RWPE2 (cell line): ENCODE measurements around the gene SLC22A17.

Experiments used
- ATAC-seq: fragments of 200-7000 bp; cut with Tn5 transposase; 3 replicates; pipeline ENCODE4 v1.9.1; 2021; ENCODE audit warnings: low read depth
- DNase-seq: peaks from one replicate; pipeline ENCODE4 v3.0.0-alpha.2; 2020; ENCODE audit warnings: low spot score
- H3K27ac ChIP-seq: fragments of 450-650 bp; 2 replicates; pipeline ENCODE4 v1.5.1; 2017; ENCODE audit warnings: mild to moderate bottlenecking; ENCODE audit not compliant: poor library complexity, severe bottlenecking
- H3K27me3 ChIP-seq: fragments of 250-450 bp; sonication (Bioruptor Pico); 2 replicates; pipeline ENCODE4 v1.5.1; 2021; ENCODE audit warnings: mild to moderate bottlenecking, moderate library complexity; ENCODE audit not compliant: insufficient read depth, poor library complexity, severe bottlenecking
- H3K36me3 ChIP-seq: fragments of 250-450 bp; sonication (Bioruptor Pico); 2 replicates; pipeline ENCODE4 v1.5.1; 2020; ENCODE audit warnings: low read depth, mild to moderate bottlenecking, moderate library complexity
- H3K4me1 ChIP-seq: fragments of 250-450 bp; sonication (Bioruptor Pico); 2 replicates; pipeline ENCODE4 v1.5.1; 2021; ENCODE audit warnings: mild to moderate bottlenecking, moderate library complexity; ENCODE audit not compliant: insufficient read depth, poor library complexity, severe bottlenecking
- H3K4me3 ChIP-seq: fragments of 250-450 bp; sonication (Bioruptor Pico); 2 replicates; pipeline ENCODE4 v1.5.1; 2021; ENCODE audit warnings: mild to moderate bottlenecking, moderate library complexity; ENCODE audit not compliant: severe bottlenecking
- H3K9me3 ChIP-seq: fragments of 250-450 bp; sonication (Bioruptor Pico); 2 replicates; pipeline ENCODE4 v1.5.1; 2021; ENCODE audit warnings: mild to moderate bottlenecking, moderate library complexity; ENCODE audit not compliant: severe bottlenecking
- TF ChIP-seq, protein P1 (sequence below): fragments of 450-650 bp; IDR thresholded peaks from one replicate; pipeline ENCODE4 v1.5.1; 2017; ENCODE audit warnings: mild to moderate bottlenecking, moderate library complexity; ENCODE audit not compliant: poor library complexity, severe bottlenecking

Gene SLC22A17

DNA sequence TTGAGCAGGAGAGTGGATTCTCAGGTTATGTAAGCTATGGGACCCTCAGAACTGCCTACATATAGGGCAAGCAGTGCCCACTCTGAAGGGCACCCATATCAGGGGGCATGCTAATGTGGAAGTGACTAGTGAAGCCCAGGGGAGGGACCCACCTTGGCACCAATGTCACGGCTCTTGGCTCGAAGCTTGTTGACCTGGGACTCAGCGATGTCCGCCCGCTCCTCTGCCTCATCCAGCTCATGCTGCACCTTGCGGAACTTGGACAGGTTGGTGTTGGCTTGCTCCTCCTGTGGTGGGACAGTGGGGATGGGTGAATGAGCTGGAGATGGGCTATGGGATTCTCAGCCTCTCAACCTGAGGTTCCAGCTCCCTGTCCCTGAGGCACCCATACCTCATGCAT is 29.6 kb upstream of the SLC22A17 start:
- no peaks in the 10 kb centered on the region for H3K4me1 ChIP-seq
- no peaks in the 10 kb centered on the region for H3K36me3 ChIP-seq
- ATAC-seq, result no peak
- no peak overlapping the region for H3K4me3 ChIP-seq
- H3K27me3 ChIP-seq, result no peaks in the 10 kb centered on the region
- TF ChIP-seq, protein P1, sequence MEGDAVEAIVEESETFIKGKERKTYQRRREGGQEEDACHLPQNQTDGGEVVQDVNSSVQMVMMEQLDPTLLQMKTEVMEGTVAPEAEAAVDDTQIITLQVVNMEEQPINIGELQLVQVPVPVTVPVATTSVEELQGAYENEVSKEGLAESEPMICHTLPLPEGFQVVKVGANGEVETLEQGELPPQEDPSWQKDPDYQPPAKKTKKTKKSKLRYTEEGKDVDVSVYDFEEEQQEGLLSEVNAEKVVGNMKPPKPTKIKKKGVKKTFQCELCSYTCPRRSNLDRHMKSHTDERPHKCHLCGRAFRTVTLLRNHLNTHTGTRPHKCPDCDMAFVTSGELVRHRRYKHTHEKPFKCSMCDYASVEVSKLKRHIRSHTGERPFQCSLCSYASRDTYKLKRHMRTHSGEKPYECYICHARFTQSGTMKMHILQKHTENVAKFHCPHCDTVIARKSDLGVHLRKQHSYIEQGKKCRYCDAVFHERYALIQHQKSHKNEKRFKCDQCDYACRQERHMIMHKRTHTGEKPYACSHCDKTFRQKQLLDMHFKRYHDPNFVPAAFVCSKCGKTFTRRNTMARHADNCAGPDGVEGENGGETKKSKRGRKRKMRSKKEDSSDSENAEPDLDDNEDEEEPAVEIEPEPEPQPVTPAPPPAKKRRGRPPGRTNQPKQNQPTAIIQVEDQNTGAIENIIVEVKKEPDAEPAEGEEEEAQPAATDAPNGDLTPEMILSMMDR, result no peak
- no peak for DNase-seq
- no peak overlapping the region for H3K27ac ChIP-seq
- no peaks in the 10 kb centered on the region for H3K9me3 ChIP-seq

DNA sequence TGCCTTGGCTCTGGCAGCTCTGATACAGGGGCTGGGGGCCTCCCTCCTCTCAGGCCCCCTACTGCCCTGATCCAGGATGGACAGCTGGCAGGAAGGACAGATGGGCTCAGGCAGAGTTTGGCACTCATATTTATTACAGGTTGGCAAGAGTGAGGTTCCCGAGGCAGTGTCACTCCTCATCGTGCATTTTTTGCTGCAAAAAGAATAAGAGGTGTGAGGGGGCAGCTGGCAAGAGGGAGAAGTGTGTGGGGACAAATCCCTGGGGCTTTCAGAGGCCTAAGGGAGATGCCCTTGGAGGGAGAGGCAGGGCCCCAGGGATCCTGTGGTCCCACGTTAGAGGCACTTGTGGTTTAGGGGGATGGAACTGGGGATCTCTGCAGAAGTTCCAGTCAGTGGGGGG is 29.2 kb upstream of the SLC22A17 start:
- TF ChIP-seq, protein P1, result no peak
- Histone ChIP-seq H3K9me3 (no peaks in the 10 kb centered on the region), H3K27ac (no peak overlapping the region), H3K4me3 (no peak overlapping the region), H3K27me3 (no peaks in the 10 kb centered on the region), H3K4me1 (no peaks in the 10 kb centered on the region), H3K36me3 (no peaks in the 10 kb centered on the region)
- DNase-seq, result no peak
- ATAC-seq, result no peak

DNA sequence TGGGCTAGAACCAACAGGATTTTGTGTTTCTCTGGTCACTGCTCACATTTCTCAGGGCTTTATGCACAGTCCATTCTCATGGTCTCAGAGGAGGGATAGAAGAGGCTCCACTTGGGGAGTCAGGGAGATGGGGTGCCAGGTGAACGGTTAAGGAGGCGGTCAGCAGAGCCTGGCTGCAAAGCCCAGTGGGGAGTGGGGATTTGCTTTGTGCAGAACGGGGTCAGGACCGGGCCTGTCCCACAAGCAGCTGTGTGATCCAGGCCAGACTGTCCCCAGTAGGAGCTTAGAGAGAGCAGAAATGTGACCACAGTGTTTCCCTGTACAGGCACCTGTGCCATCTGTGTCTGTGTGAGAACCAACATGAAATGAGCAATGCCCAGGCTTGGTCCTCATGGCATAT is 28.3 kb upstream of the SLC22A17 start:
- ATAC-seq (no peak), DNase-seq (no peak)
- Histone ChIP-seq H3K36me3 (no peaks in the 10 kb centered on the region), H3K27ac (no peak overlapping the region), H3K9me3 (no peaks in the 10 kb centered on the region), H3K4me3 (no peak overlapping the region), H3K27me3 (no peaks in the 10 kb centered on the region), H3K4me1 (no peaks in the 10 kb centered on the region)
- TF ChIP-seq, protein P1, result no peak

DNA sequence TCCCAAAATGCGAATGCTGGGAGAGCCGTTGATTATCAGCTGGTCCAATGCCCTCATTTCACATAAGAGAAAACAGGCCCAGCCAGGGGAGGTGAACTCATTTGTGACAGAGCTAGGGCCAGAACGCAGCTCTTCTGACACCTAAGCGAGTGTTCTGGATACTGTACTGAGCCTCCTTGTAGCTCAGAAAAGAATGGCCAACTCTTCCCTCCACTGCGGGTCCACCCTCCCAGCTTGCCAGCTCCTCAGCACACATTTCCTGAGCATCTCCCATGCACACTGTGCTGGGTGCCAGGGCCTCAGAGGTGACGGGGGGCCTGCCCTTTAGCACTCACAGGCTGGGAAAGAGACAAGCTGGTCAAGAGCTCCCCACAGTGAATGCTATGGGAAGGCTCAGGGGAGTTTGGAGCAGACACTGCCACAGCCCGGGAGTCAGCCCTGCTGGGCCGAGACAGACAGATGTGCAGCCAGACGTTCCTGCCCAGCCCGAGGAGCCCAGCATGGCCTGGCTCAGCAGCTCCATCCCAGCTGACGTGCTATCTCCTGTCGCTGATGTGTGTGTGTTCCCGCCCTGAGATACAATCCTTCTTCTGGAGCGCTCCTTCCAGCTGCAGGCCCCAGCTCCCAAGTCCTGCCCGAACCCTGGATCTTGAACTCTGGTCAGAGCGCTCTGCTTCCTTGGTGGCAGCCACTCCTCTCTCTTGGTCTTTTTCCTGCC is 27.7 kb upstream of the SLC22A17 start:
- H3K27ac ChIP-seq, result no peak overlapping the region
- H3K36me3 ChIP-seq, result no peaks in the 10 kb centered on the region
- ATAC-seq (no peak), DNase-seq (no peak)
- H3K27me3 ChIP-seq, result no peaks in the 10 kb centered on the region
- H3K9me3 ChIP-seq, result no peaks in the 10 kb centered on the region
- H3K4me3 ChIP-seq, result no peak overlapping the region
- TF ChIP-seq, protein P1, result peak; percentile 76
- no peaks in the 10 kb centered on the region for H3K4me1 ChIP-seq

DNA sequence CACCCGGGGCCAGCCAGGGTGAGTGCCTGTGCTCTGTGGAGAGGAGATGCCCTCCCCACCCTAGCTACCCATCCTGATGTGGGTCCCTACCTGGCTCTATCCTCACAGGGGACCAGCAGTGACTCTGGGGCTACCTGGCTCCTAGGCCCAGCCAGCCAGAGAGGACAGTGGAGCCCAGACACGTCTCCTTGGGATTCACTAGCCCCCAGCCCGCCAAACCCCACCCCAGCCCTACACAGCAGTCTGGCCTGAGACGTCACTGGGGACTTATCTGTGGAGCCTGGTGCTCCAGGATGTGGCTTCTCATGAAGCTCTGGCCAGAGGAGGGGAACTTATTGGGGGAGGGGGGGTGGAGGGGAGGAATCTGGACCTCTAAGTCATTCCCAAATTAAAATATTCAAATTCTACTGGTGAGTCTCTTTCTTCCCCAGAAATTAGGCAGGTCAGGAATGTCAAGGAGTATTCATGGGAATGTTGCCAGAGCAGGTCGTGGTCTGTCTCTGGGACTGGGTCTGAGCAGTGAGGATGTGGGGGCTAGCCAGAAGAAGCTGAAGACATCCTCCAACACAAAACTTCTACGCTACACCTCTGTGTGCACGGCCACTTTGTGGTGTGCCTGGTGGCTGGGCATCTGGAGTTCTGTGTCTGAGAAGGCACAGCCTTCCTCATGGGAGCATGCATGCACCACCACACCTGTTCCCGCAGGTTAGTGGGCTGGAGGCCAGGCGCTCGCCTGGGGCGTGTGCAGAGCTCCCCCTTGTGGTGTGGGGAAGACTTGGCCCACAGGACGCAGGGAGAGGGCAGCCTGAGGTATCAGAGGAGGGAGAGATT is 26.9 kb upstream of the SLC22A17 start:
- TF ChIP-seq, protein P1, result peak; percentile 97
- DNase-seq (peak; percentile 78), ATAC-seq (peak; percentile 88)
- Histone ChIP-seq H3K4me1 (no peaks in the 10 kb centered on the region), H3K4me3 (no peak overlapping the region), H3K9me3 (no peaks in the 10 kb centered on the region), H3K27ac (no peak overlapping the region), H3K36me3 (no peaks in the 10 kb centered on the region), H3K27me3 (no peaks in the 10 kb centered on the region)
